Measurements from ENCODE around the gene ZNG1B.
"Not testable (repeated sequence)": the region's sequence is repeated elsewhere in the genome, so short reads cannot be mapped to it uniquely, and the experiment has no call there.

DNA sequence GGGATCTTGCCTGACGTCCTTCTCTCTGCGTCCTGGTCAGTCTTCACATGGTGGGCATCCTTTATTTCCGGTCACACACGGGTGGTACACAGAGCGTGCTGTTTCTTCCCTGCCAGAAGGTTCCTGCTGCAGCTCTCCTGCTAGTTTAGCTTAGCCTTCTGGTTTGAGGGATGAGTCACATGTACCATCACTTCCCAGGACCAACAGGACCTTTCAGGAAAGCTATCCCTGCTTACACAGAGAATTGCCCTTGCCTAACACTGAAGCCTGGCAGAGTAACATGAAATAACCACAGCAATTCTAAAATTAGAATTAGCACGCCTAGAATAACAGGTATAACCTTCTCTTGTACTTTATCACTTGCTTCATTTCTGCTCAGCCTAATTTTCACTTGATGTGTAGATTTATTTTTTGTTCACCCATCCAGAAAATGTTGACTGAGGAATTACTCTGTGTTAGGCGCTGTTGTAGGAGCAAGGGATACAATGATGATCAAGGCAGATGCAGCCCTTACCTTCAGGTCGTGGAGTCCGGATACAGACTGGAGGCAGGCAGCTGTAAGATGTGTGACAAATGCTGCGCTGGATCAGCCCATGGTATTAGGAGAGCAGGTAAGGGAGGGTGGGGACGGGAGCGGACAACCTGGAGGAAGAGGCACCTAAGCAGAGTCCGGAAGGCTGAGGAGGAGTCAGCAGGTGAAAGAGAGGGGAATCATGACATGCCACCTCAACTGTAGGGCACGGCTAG lies 70.1 kb downstream of the ZNG1B start:
- TF ChIP-seq, protein P1, sequence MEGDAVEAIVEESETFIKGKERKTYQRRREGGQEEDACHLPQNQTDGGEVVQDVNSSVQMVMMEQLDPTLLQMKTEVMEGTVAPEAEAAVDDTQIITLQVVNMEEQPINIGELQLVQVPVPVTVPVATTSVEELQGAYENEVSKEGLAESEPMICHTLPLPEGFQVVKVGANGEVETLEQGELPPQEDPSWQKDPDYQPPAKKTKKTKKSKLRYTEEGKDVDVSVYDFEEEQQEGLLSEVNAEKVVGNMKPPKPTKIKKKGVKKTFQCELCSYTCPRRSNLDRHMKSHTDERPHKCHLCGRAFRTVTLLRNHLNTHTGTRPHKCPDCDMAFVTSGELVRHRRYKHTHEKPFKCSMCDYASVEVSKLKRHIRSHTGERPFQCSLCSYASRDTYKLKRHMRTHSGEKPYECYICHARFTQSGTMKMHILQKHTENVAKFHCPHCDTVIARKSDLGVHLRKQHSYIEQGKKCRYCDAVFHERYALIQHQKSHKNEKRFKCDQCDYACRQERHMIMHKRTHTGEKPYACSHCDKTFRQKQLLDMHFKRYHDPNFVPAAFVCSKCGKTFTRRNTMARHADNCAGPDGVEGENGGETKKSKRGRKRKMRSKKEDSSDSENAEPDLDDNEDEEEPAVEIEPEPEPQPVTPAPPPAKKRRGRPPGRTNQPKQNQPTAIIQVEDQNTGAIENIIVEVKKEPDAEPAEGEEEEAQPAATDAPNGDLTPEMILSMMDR (conservative IDR thresholded peaks at IDR 0.05): not testable (repeated sequence)
- not testable (repeated sequence) for TF ChIP-seq EZH2 (IDR thresholded peaks at IDR 0.05; ENCODE audit: low read depth)
